Coronary artery (tissue), 2 donors: ENCODE results near the gene STARD3NL.
A peak's percentile ranks its signal among the peaks of the same experiment; 100 is the strongest.
"Not testable (repeated sequence)": the region's sequence is repeated elsewhere in the genome, so short reads cannot be mapped to it uniquely, and the experiment has no call there.

Source experiments
- DNase-seq: peaks from one replicate; pipeline ENCODE4 v3.0.0-alpha.2; 2017; ENCODE audit warnings: low spot score
- H3K27ac ChIP-seq, 2 donors: fragments of 200-600 bp; sonication (generic); one replicate each; pipeline ENCODE4 v1.5.1; 2016 to 2019
- H3K4me3 ChIP-seq: fragments of 200-600 bp; sonication (generic); 2 replicates; pipeline ENCODE4 v1.5.1; 2016; ENCODE audit warnings: mild to moderate bottlenecking, moderate library complexity
- CTCF ChIP-seq: fragments of 200-600 bp; sonication (generic); IDR thresholded peaks from one replicate; pipeline ENCODE4 v1.5.1; 2019; ENCODE audit warnings: antibody characterized with exemption

Gene STARD3NL

DNA sequence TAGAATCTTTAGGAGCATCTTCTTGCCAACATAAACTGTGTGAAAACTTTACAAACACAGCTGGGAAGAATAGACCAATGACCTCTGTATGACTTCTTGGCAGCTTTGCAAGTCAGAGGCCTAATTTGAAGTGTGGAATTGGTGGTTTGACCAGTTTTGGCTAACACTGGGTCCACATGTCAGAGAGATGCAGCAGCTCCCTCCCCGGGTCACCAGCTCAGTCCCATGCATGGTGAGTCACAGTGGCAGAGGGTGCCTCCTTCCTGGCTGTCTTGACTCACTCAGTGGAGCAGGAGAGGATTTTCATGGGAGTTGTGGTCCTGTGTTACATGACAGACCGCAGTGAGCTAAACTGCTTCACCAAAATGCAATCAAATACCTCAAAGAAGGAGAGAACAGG is 8.2 kb upstream of the STARD3NL start:
- Histone ChIP-seq H3K27ac (peak overlapping the region in 1 of 2 donors; percentile 43), H3K4me3 (no peak overlapping the region)
- no peak for TF ChIP-seq CTCF
- peak; percentile 76 for DNase-seq

DNA sequence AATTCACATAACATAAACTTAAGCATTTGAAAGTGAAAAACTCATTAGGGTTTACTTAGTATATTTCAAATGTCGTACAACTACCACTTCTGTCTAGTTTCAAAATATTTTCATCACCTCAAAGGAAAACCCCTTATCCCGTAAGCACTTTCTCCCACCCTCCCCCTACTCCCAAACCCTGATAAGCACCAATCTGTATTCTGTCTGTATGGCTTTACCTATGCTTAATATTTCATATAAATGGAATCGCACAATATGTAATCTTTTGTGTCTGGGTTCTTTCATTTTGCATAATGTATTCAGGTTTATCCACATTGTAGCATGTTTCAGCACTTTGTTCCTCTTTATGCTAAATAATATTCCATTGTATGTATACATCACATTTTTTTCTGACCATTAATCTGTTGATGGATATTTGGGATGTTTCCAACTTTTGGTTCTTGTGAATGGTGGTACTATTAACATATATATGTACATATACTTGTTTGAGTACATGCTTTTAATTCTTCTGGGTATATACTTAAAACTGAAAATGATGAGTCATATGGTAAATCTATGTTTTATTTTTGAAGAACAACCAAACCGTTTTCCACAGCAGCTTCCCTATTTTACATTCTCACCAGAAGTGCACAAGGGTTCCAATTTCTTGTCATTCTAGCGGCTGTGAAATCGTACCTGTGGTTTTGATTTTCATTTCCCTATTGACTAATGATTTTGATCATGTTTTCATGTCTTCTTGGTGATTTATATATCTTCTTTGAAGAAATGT is 6.2 kb upstream of the STARD3NL start:
- H3K27ac ChIP-seq = no peak overlapping the region
- no peak for DNase-seq
- H3K4me3 ChIP-seq = no peak overlapping the region

DNA sequence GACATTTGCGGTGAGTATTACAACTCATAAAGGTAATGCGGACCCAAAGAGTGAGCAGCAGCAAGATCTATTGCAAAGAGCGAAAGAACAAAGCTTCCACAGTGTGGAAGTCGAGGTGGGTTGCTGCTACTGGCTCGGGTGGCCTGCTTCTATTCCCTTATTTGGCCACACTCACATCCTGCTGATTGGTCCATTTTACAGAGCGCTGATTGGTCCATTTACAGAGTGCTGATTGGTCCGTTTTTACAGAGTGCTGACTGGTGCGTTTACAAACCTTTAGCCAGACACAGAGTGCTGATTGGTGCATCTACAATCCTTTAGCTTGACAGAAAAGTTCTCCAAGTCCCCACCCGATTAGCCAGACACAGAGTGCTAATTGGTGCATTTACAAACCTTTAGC is 2.5 kb upstream of the STARD3NL start:
- H3K27ac ChIP-seq, DNase-seq, H3K4me3 ChIP-seq: not testable (repeated sequence)

More for the DNA sequence above, 6.2 kb upstream of the STARD3NL start:
- no peak for TF ChIP-seq CTCF

GRCh38 chr7:38177621-38178003 is 433 bp upstream of the STARD3NL start:
- no peak for DNase-seq
- Histone ChIP-seq H3K4me3 (peak overlapping the region; percentile 84), H3K27ac (peak overlapping the region; percentile 82 to 92)
- no peak for TF ChIP-seq CTCF

DNA sequence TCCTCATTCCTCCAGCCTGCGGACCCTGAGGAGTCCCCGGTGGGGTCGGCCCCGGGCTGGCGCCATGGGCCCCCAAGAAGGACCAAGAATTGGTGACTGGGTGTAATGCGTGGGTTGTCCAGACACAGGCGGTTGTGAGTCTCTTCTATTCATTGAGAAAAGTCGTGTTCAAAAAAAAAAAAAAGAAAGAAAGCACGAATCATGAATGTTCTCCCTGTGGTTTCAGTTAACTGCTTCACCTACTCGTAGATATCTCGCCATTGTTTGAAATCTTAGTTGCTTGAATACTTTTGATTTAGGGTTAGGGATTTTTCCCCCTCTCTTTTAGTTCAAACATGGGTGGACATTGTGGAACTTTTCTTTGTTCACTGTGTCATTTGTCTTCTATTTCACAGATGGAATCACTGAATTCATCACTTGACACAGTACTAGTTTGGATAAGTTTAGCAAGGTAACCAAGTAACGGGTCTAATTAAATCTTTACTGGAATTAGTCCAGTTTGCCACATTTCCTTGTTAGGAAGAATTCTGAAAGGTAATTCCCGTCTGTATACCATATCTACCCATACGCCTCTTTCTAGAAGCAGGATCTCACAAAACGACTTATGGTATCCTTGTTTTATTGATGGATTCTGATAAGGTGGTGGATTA is 775 bp downstream of the STARD3NL start:
- Histone ChIP-seq H3K4me3 (peak overlapping the region; percentile 84), H3K27ac (peak overlapping the region; percentile 82 to 92)
- TF ChIP-seq CTCF = no peak
- no peak for DNase-seq

DNA sequence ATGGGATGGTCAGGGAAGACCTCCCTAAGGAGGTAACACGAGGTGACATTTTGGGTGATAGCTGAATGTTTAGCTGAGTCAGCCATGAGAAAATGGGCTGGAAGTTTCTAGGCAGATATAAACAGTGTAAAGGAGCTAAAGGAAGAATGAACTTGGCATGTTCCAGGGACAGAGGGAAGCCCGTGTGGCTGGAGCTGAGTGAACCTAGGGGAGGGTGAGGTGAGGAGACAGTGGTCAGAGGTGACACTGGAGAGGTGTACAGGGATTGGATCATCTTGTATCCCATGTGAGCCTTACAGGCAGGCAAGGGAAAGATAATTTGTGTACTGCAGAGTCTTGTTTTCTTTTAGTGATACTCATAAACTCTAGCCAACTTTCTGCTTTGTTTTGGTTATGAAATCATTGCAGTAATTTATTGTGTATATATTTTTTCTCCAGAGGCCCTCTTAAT is 1.8 kb downstream of the STARD3NL start:
- no peak for DNase-seq
- peak overlapping the region; percentile 82 to 92 for H3K27ac ChIP-seq
- peak overlapping the region; percentile 84 for H3K4me3 ChIP-seq
- no peak for TF ChIP-seq CTCF

GRCh38 chr7:38181111-38181510 is 3.1 kb downstream of the STARD3NL start:
- Histone ChIP-seq H3K27ac (no peak overlapping the region), H3K4me3 (no peak overlapping the region)
- no peak for TF ChIP-seq CTCF
- DNase-seq = no peak
